HepG2 (cell line): ENCODE results near the gene LIPE. TPM values are rescaled to one million over a fixed set of nuclear protein-coding genes. Genes with fewer than 3 reads are reported as not detected.

Experiments used
- AKAP8 ChIP-seq: sonication (generic); formaldehyde crosslinking; IDR thresholded peaks from 2 replicates; pipeline ENCODE4 v1.5.1; 2020; ENCODE audit warnings: mild to moderate bottlenecking, missing genetic modification reagents
- CC2D1A ChIP-seq: sonication (generic); formaldehyde crosslinking; IDR thresholded peaks from 2 replicates; pipeline ENCODE4 v1.8.1; 2023; ENCODE audit warnings: mild to moderate bottlenecking, missing genetic modification reagents
- FOXK1 ChIP-seq: sonication (generic); formaldehyde crosslinking; IDR thresholded peaks from 2 replicates; pipeline ENCODE4 v1.4.0; 2020; ENCODE audit warnings: low read depth, missing genetic modification reagents, borderline replicate concordance
- HIC2 ChIP-seq: sonication (generic); formaldehyde crosslinking; IDR thresholded peaks from 2 replicates; pipeline ENCODE4 v1.9.0; 2022; ENCODE audit warnings: low read depth, missing genetic modification reagents
- KLF13 ChIP-seq: sonication (generic); formaldehyde crosslinking; IDR thresholded peaks from 2 replicates; pipeline ENCODE4 v1.4.0; 2020; ENCODE audit warnings: mild to moderate bottlenecking, missing genetic modification reagents
- LCORL ChIP-seq, 2 experiments: fragments of 450-650 bp in 1 of 2; sonication (generic) in 1 of 2; formaldehyde crosslinking in 1 of 2; IDR thresholded peaks; 2 replicates each; pipeline versions ENCODE4 v1.5.0 to v1.6.1; 2017 to 2020; ENCODE audit warnings: antibody characterized with exemption in 1 of 2, missing genetic modification reagents in 1 of 2
- MIER2 ChIP-seq: IDR thresholded peaks from 2 replicates; pipeline ENCODE4 v1.6.1; 2016; ENCODE audit warnings: missing biosample characterization, missing genetic modification reagents
- MLX ChIP-seq: IDR thresholded peaks from 2 replicates; pipeline ENCODE4 v1.6.1; 2016
- POLR2AphosphoS2 ChIP-seq: IDR thresholded peaks from 2 replicates; pipeline ENCODE4 v1.6.1; 2011; ENCODE audit warnings: low read depth, low read length, improper control_type of control experiment
- TEAD3 ChIP-seq: optimal IDR thresholded peaks from 2 replicates; pipeline ENCODE3; 2016; ENCODE audit warnings: borderline replicate concordance
- ZBTB39 ChIP-seq: sonication (generic); formaldehyde crosslinking; IDR thresholded peaks from 2 replicates; pipeline ENCODE4 v1.5.0; 2020; ENCODE audit warnings: missing genetic modification reagents
- ZFP62 ChIP-seq: sonication (generic); formaldehyde crosslinking; IDR thresholded peaks from 2 replicates; pipeline ENCODE4 v1.4.0; 2020; ENCODE audit warnings: missing genetic modification reagents
- ZNF343 ChIP-seq: sonication (generic); formaldehyde crosslinking; IDR thresholded peaks from 2 replicates; pipeline ENCODE4 v1.4.0; 2020; ENCODE audit warnings: mild to moderate bottlenecking, missing genetic modification reagents
- ZNF382 ChIP-seq: sonication (generic); formaldehyde crosslinking; IDR thresholded peaks from 2 replicates; pipeline ENCODE4 v1.5.0; 2020; ENCODE audit warnings: missing genetic modification reagents, mild to moderate bottlenecking, borderline replicate concordance
- ZNF430 ChIP-seq: sonication (generic); formaldehyde crosslinking; IDR thresholded peaks from 2 replicates; pipeline ENCODE4 v1.9.0; 2021; ENCODE audit warnings: mild to moderate bottlenecking, missing genetic modification reagents
- ZNF503 ChIP-seq: sonication (generic); formaldehyde crosslinking; IDR thresholded peaks from 2 replicates; pipeline ENCODE4 v1.4.0; 2020; ENCODE audit warnings: missing genetic modification reagents
- ZNF562 ChIP-seq: sonication (generic); formaldehyde crosslinking; IDR thresholded peaks from 2 replicates; pipeline ENCODE4 v1.8.0; 2022; ENCODE audit warnings: missing genetic modification reagents, borderline replicate concordance
- polyA plus RNA-seq, 8 experiments: library from polyadenylated mRNA; depleted of rRNA in 3 of 8; stranded (reverse) in 7 of 8; unstranded in 1 of 8; fragments of >200 nt; fragmentation: Illumina TruSeq in 4 of 8; extraction: Trizol in 4 of 8; gene quantifications; 2 replicates each; pipeline versions ENCODE4 v1.2.1 to v1.2.3, GENCODE V29; 2011 to 2016; ENCODE audit warnings: low read depth in 4 of 8, missing spikeins in 1 of 8, mixed read lengths in 1 of 8; ENCODE audit not compliant: insufficient read depth in 1 of 8
- total RNA-seq, 5 experiments: library from RNA; depleted of rRNA; stranded (reverse); fragments of >200 nt; fragmentation: Illumina TruSeq; extraction: Trizol; gene quantifications; 2 replicates each; pipeline ENCODE4 v1.2.3, GENCODE V29; 2016; ENCODE audit warnings: low read depth in 1 of 5

The LIPE gene
- total and polyA plus RNA-seq, 2 of the 13 experiments (the other 11 are each of a cell fraction or from before 2014, with no cell fraction given) = not detected

GRCh38 chr19:42422901-42423461 lies 4.2 kb downstream of the LIPE start (continued):
- TF ChIP-seq ZNF382 (CRISPR knock-in tag) (no peak), POLR2AphosphoS2 (no peak), LCORL (IDR thresholded peaks at IDR 0.05) (no peak), LCORL (CRISPR knock-in tag; IDR thresholded peaks at IDR 0.05) (no peak), TEAD3 (CRISPR knock-in tag) (peak; percentile 77), ZNF503 (CRISPR knock-in tag) (no peak), ZNF430 (0 out of 2 replicates have a peak, but pooled peaks have one; percentile 33), MIER2 (CRISPR knock-in tag) (no peak), HIC2 (peak; percentile 22; the same call in 1 of the 2 replicates), KLF13 (no peak), ZBTB39 (CRISPR knock-in tag) (no peak), FOXK1 (CRISPR knock-in tag) (no peak), ZNF562 (no peak), AKAP8 (0 out of 2 replicates have a peak, but pooled peaks have one; percentile 37), CC2D1A (CRISPR knock-in tag) (no peak), MLX (CRISPR knock-in tag) (no peak), ZFP62 (CRISPR knock-in tag) (no peak), ZNF343 (CRISPR knock-in tag) (no peak)
